GM19468 (cell line): Measurements from ENCODE around the gene HUWE1.
"Not testable (repeated sequence)": the region's sequence is repeated elsewhere in the genome, so short reads cannot be mapped to it uniquely, and the experiment has no call there.

Experiments
- ATAC-seq: cut with Tn5 transposase; IDR thresholded peaks from one replicate; pipeline ENCODE4 v1.9.1; 2021; ENCODE audit warnings: mild to moderate bottlenecking, moderate library complexity, moderate number of reproducible peaks; ENCODE audit not compliant: unreplicated experiment; ENCODE audit errors: extremely low read depth

Gene HUWE1

DNA sequence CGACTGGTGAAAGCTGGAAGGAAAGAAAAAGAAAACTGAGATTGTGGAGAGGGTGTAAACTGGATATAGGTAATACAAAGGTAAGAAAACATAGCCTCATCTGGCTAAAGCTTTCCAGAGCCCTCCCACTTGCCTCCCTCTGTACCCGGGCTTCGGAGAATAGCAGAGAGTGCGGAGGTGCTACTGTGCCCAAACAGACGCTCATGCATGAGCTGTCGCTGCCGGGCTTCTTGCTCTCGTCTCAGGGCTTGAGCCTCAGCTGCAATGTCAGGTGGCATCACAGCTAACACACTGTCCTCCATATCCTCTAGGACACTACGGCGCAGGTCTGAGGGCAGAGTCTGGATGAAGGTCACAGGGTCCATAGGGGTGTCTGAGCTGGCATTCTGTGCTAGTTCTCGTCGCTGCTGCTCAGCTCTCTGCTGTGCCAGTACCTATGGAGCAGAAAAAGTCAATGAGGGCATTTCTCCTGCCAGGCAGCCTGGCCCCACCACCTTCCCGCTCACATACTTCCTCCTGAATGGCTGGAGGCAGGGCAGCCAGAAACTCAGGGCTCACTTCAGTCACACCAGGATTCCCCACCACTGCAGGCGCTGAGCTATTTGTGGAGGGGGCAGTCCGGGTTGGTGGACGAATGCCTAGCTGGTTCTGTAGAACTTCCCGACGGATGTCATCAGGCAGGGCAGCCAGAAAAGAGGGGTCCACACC lies 135.6 kb downstream of the HUWE1 start:
- no peak for ATAC-seq

DNA sequence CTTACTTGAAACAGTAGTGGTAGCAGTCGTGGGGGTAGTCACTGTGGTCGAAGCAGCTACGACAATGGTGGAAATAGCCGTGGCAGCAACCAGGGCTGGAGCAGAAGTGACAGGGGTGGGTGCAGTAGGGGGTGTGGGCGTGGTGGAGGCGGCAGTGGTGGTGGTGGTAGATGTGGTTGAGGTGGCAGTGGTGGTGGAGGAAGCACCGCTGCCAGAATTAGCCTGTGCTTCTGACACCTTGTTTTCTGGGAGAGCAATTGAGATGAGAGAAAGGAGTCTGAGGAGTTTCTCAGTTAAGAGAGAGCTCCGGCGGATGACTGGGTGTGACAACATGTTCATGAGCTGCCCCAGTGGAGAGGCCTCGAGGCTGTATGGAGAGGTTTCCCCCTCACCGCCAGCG lies 138.9 kb downstream of the HUWE1 start:
- ATAC-seq: no peak

DNA sequence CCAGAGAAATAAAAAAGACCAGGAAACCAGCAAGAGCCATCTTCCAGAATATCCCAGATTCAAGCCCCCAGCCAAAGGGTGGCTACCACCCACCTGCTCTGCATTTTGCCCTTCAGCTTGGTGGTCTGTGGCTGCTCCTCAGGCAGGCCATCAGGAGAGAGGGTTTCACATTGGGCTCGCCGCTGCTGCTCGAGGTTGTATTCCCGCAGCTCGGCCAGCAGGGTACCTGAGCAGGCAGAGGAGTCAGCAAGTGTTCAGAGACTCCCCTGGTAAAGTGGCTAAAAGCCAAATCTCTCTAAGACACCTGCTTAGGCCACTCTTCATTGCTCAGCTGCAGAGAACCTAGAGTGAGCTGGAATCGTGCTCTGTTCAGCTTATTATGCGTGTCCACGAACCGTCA lies 141.6 kb downstream of the HUWE1 start:
- ATAC-seq: no peak

DNA sequence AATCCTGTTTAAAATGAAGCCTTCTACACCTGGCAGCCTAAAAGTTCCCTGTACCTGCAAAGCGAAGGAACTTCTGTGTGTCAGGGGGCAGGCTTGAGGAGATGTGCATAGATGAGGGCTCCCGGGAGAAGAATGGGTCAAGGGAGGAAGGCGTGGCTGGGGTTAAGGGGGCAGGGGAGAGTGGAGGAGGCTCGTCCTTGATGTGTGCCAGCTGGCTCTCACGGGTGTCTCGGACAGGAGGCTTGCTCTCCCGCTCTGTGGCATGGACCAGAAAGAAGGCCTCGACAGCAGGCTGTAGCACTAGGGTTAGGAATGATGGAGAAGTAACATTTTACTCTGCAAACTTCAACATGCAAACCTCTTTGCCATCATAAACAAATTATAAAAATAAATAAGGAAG lies 147.7 kb downstream of the HUWE1 start:
- ATAC-seq: no peak

DNA sequence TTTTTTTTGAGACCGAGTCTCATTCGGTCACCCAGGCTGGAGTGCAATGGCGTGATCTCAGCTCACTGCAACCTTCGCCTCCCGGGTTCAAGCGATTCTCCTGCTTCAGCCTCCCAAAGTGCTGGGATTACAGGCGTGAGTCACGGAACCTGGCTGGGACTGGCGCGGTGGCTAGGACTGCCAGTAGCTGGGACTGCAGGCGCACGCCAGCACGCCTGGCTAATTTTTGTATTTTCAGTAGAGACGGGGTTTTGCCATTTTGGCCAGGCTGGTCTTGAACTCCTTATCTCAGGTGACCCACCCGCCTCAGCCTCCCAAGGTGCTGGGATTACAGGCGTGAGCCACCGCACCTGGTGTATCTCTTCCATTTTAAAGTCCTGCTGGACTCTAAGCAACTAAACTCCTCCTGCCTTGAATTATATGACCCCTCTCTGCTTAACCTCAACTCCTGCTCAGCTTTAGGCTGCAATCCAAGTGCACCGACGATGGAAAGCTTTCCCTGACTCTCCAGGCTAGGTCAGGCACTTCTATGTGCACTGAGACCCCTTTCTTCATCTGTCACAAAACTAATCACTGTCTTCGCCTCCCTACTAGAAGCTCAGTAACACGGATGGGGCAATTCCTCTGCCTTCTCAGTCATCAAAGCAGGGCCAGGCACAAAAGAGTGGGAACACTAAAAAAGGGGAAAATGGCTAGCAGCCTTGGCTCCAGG lies 155.1 kb downstream of the HUWE1 start:
- not testable (repeated sequence) for ATAC-seq

DNA sequence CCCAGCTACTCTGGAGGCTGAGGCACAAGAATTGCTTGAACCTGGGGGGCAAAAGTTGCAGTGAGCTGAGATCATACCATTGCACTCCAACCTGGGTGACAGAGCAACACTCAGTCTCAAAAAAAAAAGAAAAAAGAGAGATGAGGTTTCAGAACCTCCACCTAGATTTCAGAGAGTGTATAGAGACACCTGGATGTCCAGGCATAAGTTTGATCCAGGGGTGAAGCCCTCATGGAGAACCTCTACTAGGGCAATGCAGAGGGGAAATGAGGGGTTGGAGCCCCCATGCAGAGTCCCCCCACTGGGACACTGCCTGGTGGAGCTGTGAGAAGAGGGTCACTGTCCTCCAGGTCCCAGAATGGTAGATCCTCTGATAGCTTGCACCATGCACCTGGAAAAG lies 159.5 kb downstream of the HUWE1 start:
- ATAC-seq: no peak

DNA sequence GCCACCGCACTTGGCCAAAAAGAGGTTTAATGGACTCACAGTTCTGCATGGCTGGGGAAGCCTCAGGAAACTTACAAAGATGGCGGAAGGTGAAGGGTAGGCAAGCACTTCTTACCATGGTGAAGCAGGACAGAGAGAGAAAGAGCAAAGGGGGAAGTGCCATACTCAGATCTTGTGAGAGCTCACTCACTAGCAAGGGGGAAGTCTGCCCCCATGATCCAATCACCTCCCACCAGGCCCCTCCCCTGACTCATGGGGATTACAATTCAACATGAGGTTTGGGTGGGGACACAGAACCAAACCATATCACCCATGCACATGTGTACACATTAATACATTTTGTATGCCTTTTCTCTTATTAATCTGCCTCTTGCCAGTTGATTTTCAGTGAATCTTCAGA lies 175.2 kb downstream of the HUWE1 start:
- no peak for ATAC-seq

DNA sequence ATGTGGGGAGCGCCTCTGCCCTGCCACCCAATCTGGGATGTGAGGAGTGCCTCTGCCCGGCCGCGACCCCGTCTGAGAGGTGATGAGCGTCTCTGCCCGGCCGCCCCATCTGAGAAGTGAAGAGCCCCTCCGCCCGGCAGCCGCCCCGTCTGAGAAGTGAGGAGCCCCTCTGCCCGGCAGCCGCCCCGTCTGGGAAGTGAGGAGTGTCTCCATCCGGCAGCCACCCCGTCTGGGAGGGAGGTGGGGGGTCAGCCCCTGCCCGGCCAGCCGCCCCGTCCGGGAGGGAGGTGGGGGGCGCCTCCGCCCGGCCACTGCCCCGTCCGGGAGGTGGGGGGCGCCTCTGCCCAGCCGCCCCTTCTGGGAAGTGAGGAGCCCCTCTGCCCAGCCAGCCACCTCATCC lies 182.5 kb downstream of the HUWE1 start:
- not testable (repeated sequence) for ATAC-seq

DNA sequence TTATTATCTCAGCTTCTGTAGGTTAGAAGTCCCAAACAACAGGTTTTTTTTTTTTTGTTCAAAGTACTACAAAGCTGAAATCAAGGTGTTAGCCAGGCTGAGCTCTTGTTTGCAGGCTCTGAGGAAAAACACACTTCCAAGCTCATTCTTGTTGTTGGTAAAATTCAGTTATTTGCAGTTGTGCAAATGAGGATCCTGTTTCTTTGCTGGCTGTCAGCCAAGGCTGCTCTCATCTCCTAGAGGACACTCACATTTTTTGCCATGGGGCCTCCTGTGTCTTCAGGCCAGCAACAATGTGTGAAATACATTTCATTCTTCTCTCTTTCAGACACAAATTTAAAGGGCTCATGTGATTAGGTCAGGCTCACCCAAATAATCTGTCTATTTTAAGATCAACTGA lies 192.1 kb downstream of the HUWE1 start:
- no peak for ATAC-seq

DNA sequence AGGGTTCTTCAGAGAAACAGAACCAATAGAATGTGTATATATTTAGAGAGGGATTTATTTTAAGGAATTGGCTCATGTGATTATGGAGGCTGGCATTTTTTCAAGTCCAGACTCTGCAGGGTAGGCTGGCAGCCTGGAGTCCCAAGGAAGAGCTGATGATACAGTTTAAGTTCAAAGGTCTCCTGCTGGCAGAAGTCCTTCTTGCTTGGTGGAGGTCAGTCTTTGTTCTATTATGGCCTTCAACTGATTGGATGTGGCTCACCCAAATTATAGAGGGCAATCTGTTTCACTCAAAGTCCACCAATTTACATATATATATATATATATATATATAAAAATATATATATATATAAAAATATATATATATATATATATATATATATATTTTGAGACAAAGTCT lies 200.2 kb downstream of the HUWE1 start:
- ATAC-seq: no peak

DNA sequence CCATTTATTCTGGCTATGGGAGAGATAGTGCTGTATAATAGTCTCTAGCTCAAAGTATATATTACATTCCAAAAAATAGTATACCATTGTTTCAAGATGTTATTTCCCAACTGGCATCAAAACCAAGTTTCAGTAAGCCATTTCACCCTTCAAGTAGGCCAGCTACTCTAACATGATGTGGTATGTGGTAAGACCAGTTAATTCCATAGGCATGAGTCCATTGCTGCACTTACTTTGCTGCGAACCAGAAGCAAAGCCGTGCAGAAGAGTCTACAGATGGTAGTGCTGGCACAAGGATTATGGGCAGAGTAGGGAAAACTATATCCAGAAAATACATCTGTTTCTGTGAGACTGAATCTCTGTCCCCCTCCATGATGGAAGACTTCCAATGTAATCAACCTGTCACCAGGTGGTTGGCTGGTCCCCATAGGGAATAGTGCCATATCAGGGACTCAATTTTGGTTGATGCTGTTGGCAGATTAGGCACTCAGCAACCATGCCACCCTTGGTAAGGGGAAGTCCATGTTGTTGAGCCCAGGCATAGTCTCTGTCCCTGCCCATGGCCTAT lies 202.6 kb downstream of the HUWE1 start:
- ATAC-seq: no peak

DNA sequence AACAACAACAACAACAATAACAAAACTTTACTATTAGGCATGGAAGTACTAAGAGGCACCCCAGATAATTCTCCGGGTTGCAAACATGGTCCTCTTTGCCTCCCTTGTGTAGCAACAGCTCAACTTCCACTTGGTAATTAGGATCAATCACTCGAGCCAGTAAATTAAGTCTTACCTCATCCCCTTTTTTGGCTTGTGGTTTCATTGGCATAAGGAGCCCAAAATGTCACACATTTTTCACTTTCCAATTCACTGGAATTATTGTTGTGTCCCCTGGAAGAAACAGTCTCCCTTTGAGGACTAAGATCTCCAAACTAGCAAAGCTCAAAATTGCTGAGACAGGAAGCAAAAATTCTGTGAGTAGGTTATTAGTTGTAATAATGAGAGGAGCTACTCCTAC lies 203.1 kb downstream of the HUWE1 start:
- ATAC-seq: no peak
